Kidney epithelial cell (primary cell): Measurements from ENCODE around the gene DDX55. TPM values are rescaled to one million over a fixed set of nuclear protein-coding genes. Genes with fewer than 3 reads are reported as not detected.

Experiments
- DNase-seq: peaks from one replicate; pipeline ENCODE4 v3.0.0-alpha.2; 2010; ENCODE audit warnings: low read depth
- H3K27me3 ChIP-seq: 2 replicates; pipeline ENCODE4 v1.6.0; 2011; ENCODE audit warnings: low read length; ENCODE audit not compliant: control insufficient read depth, insufficient read depth
- H3K36me3 ChIP-seq: 2 replicates; pipeline ENCODE4 v1.5.1; 2011; ENCODE audit warnings: low read length; ENCODE audit not compliant: control insufficient read depth, insufficient read depth
- H3K4me3 ChIP-seq: 2 replicates; pipeline ENCODE4 v1.5.1; 2011; ENCODE audit warnings: low read depth, mild to moderate bottlenecking, control low read depth, low read length
- total RNA-seq: library from RNA; depleted of rRNA; stranded (reverse); fragments of >200 nt; gene quantifications from 2 replicates; pipeline ENCODE4 v1.2.3, GENCODE V29; 2015
- TF ChIP-seq, protein P1 (sequence below): IDR thresholded peaks from 2 replicates; pipeline ENCODE4 v1.5.1; 2011; ENCODE audit warnings: mild to moderate bottlenecking, moderate library complexity, low read length, control low read depth, inconsistent platforms; ENCODE audit not compliant: insufficient read depth, poor library complexity, severe bottlenecking

The DDX55 gene
- total RNA-seq, 1 donor from 2014 or later = 16.2 TPM

DNA sequence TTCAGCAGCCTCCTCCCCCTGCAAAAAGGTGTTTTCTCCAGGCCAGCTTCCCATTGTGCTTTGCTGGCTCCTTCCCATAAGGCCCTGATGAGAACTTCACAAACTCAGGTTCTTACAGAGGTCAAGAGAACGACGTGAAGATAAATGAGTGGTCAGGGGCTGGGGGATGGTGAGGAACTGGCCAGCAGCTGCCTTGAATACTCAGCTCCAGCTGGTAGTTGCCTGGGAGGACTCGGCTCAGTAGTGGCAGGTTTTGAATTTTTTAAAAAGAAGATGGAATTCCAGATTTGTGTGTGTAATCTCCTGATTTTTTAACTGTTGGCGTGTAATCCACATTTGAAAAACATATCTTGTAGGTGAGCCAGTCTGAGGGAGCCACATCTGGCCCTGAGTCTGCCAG is 5.9 kb downstream of the DDX55 start:
- Histone ChIP-seq H3K4me3 (no peak overlapping the region), H3K36me3 (peaks cover 5% of the 10 kb centered on the region), H3K27me3 (no peaks in the 10 kb centered on the region)
- TF ChIP-seq, protein P1, sequence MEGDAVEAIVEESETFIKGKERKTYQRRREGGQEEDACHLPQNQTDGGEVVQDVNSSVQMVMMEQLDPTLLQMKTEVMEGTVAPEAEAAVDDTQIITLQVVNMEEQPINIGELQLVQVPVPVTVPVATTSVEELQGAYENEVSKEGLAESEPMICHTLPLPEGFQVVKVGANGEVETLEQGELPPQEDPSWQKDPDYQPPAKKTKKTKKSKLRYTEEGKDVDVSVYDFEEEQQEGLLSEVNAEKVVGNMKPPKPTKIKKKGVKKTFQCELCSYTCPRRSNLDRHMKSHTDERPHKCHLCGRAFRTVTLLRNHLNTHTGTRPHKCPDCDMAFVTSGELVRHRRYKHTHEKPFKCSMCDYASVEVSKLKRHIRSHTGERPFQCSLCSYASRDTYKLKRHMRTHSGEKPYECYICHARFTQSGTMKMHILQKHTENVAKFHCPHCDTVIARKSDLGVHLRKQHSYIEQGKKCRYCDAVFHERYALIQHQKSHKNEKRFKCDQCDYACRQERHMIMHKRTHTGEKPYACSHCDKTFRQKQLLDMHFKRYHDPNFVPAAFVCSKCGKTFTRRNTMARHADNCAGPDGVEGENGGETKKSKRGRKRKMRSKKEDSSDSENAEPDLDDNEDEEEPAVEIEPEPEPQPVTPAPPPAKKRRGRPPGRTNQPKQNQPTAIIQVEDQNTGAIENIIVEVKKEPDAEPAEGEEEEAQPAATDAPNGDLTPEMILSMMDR = no peak
- DNase-seq = no peak

GRCh38 chr12:123608182-123608581 is 6.3 kb downstream of the DDX55 start:
- TF ChIP-seq, protein P1 = no peak
- Histone ChIP-seq H3K27me3 (no peaks in the 10 kb centered on the region), H3K4me3 (no peak overlapping the region), H3K36me3 (peaks cover 5% of the 10 kb centered on the region)
- DNase-seq = no peak

DNA sequence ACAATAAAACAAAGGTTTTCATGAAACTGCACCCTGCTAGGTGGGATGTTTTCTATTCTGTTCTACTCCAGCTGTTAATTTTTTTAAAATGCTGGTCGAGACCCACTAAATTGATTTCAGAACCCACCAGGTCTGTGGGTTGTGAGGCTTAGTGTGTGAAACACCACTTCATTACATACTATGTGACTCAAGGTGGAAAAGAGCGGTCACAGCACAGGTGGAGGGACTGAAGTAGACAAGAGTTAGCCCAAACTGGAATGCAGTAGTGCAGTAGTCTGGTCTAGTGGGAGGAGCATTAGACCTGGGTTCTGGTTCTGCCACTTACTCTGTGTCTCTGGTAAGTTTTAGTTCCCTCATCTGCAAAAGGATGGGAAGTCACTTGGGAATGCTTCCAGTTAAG is 12.2 kb downstream of the DDX55 start:
- TF ChIP-seq, protein P1 = no peak

GRCh38 chr12:123614531-123614930 is 12.6 kb downstream of the DDX55 start:
- TF ChIP-seq, protein P1 = no peak
- H3K4me3 ChIP-seq = no peak overlapping the region
- H3K36me3 ChIP-seq = peaks cover 4% of the 10 kb centered on the region
- no peaks in the 10 kb centered on the region for H3K27me3 ChIP-seq
- no peak for DNase-seq

More for the DNA sequence above, 12.2 kb downstream of the DDX55 start:
- no peak for DNase-seq
- no peak overlapping the region for H3K4me3 ChIP-seq
- peaks cover 4% of the 10 kb centered on the region for H3K36me3 ChIP-seq
- no peaks in the 10 kb centered on the region for H3K27me3 ChIP-seq

DNA sequence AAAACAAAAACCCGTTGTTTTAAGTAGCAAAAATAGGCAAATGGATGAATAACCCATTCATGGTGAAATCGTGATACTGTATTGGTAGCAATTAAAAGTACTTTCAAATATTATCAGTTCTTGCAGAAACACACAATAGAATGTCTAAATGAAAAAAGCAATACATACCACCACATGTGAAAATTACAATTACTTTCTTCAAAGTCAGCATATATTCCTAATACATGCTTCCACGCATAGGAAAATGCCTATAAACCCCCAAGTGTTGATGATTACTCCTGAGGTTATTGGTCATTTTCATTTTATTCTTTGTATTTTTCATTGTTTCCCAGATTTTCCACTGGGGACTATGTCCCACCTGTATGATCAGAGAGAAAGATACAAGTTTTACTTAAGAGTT is 15.2 kb downstream of the DDX55 start:
- H3K36me3 ChIP-seq = peaks cover 1% of the 10 kb centered on the region
- DNase-seq = no peak
- TF ChIP-seq, protein P1 = no peak

GRCh38 chr12:123617580-123617979 is 15.7 kb downstream of the DDX55 start:
- Histone ChIP-seq H3K27me3 (no peaks in the 10 kb centered on the region), H3K4me3 (no peak overlapping the region), H3K36me3 (peaks cover 1% of the 10 kb centered on the region)
- no peak for DNase-seq
- TF ChIP-seq, protein P1 = no peak

More for the DNA sequence above, 15.2 kb downstream of the DDX55 start:
- H3K27me3 ChIP-seq = no peaks in the 10 kb centered on the region
- no peak overlapping the region for H3K4me3 ChIP-seq
